OCI-LY7 (cell line): ENCODE results near the gene ARMH4. TPM values are rescaled to one million over a fixed set of nuclear protein-coding genes. Genes with fewer than 3 reads are reported as not detected.

ENCODE experiments used
- BruUV-seq: library from RNA; stranded (reverse); fragments of 400-500 nt; replicated peaks from 2 replicates; lab custom pipeline; 2021; lab: Mats Ljungman, UMichigan
- CTCF ChIA-PET: fragments of 300-600 bp; sonication (Branson Sonifier 250); formaldehyde crosslinking; loops from one replicate; lab custom pipeline; 2022; ENCODE audit warnings: antibody characterized with exemption; ENCODE audit not compliant: unreplicated experiment; lab: Charles Lee
- POLR2A ChIA-PET: fragments of 300-600 bp; sonication (Branson Sonifier 250); formaldehyde crosslinking; loops from one replicate; lab custom pipeline; 2022; ENCODE audit warnings: antibody characterized with exemption; lab: Charles Lee
- DNase-seq: peaks from one replicate; pipeline ENCODE4 v3.0.0-alpha.2; 2015; ENCODE audit warnings: low spot score
- H2AFZ ChIP-seq: fragments of 200-600 bp; sonication (generic), shearing (Covaris generic); 2 replicates; pipeline ENCODE4 v1.6.1; 2014; ENCODE audit warnings: mild to moderate bottlenecking, antibody characterized with exemption, low read length, moderate library complexity
- H3K27ac ChIP-seq: fragments of 200-600 bp; sonication (generic); 2 replicates; pipeline ENCODE4 v1.5.1; 2014; ENCODE audit warnings: mixed run types, low read depth, mild to moderate bottlenecking, moderate library complexity, low read length, inconsistent platforms; ENCODE audit not compliant: poor library complexity, severe bottlenecking
- H3K36me3 ChIP-seq: fragments of 200-600 bp; sonication (generic); 2 replicates; pipeline ENCODE4 v1.6.1; 2014; ENCODE audit warnings: mild to moderate bottlenecking, antibody characterized with exemption, low read length, moderate library complexity, mixed read lengths; ENCODE audit not compliant: insufficient read depth
- H3K4me1 ChIP-seq: fragments of 200-600 bp; sonication (generic); 2 replicates; pipeline ENCODE4 v1.5.1; 2014; ENCODE audit warnings: mild to moderate bottlenecking, low read length; ENCODE audit not compliant: insufficient read depth, poor library complexity, severe bottlenecking
- H3K4me2 ChIP-seq: fragments of 200-600 bp; sonication (generic); 2 replicates; pipeline ENCODE4 v1.6.1; 2014; ENCODE audit warnings: mild to moderate bottlenecking, low read length
- H3K4me3 ChIP-seq: fragments of 200-600 bp; sonication (generic); 2 replicates; pipeline ENCODE4 v1.5.1; 2014; ENCODE audit warnings: mild to moderate bottlenecking, low read depth, low read length; ENCODE audit not compliant: poor library complexity, severe bottlenecking
- H3K79me2 ChIP-seq: fragments of 200-600 bp; sonication (generic); 2 replicates; pipeline ENCODE4 v1.6.1; 2016; ENCODE audit warnings: low read depth, mild to moderate bottlenecking, low read length, moderate library complexity, mixed read lengths; ENCODE audit not compliant: insufficient read depth
- H3K9me2 ChIP-seq: fragments of 200-600 bp; sonication (generic); 2 replicates; pipeline ENCODE4 v1.6.1; 2016; ENCODE audit warnings: mild to moderate bottlenecking, low read length, mixed read lengths; ENCODE audit not compliant: insufficient read depth
- H3K9me3 ChIP-seq: fragments of 200-600 bp; sonication (generic); 2 replicates; pipeline ENCODE4 v1.6.1; 2014; ENCODE audit warnings: mild to moderate bottlenecking, mixed run types, low read length, mixed read lengths
- H4K20me1 ChIP-seq: fragments of 200-600 bp; sonication (generic); 2 replicates; pipeline ENCODE4 v1.6.1; 2014; ENCODE audit warnings: mild to moderate bottlenecking, antibody characterized with exemption, low read length, moderate library complexity, mixed read lengths; ENCODE audit not compliant: insufficient read depth
- CTCF ChIP-seq: fragments of 200-600 bp; sonication (generic); conservative IDR thresholded peaks from 2 replicates; pipeline ENCODE4 v1.5.1; 2014; ENCODE audit warnings: mild to moderate bottlenecking, antibody characterized with exemption, low read length, moderate library complexity, mixed read lengths
- EZH2phosphoT487 ChIP-seq: fragments of 200-600 bp; sonication (generic); IDR thresholded peaks from 2 replicates; pipeline ENCODE4 v1.6.1; 2018; ENCODE audit warnings: low read depth, borderline replicate concordance, mild to moderate bottlenecking, mixed run types, antibody characterized with exemption, low read length, moderate library complexity, mixed read lengths
- intact Hi-C: fragments of 100-400 bp; cut with micrococcal nuclease; formaldehyde crosslinking; loops from one replicate; pipeline ENCODE4 v1.10.0; 2022; ENCODE audit not compliant: unreplicated experiment
- total RNA-seq, 2 experiments: library from RNA; depleted of rRNA in 1 of 2; stranded (reverse); fragments of >200 nt in 1 of 2; shearing (Covaris generic) in 1 of 2; gene quantifications; 2 replicates each; pipeline ENCODE4 v1.2.3, GENCODE V29; 2014 to 2022

Gene ARMH4
- total RNA-seq, 2 experiments from 2014 or later = 0.25 TPM; not detected in 1

DNA sequence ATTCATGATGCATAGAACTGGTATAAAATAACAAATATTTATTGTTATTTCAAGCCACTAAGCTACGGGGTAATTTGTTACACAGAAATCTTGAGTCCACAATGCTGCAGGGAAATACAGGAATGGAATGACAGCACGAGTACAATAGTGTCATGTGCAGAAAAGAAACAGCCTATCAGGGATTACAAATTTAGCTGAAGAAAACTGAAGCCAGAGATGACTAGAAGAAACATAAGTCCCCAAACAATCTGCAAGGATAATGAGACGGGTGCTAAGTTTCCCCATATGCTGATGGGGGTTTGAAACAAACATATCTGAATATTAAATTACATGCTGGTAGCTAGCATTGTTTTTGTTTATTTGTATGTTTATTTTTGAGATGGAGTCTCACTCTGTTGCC lies 8.9 kb downstream of the ARMH4 start:
- Histone ChIP-seq H3K27ac (no peak overlapping the region), H3K9me3 (no peaks in the 10 kb centered on the region), H2AFZ (no peak overlapping the region), H3K9me2 (no peaks in the 10 kb centered on the region), H3K4me2 (no peak overlapping the region), H3K4me3 (no peak overlapping the region), H4K20me1 (no peaks in the 10 kb centered on the region), H3K79me2 (no peaks in the 10 kb centered on the region), H3K36me3 (no peaks in the 10 kb centered on the region), H3K4me1 (no peaks in the 10 kb centered on the region)
- intact Hi-C loops = no loop called here
- no TSS peak for BruUV-seq
- POLR2A ChIA-PET = interaction anchor here (0.6 kb wide), 1 partner anchor 48 kb away, joined by 3 read pairs; no protein-coding TSS in a partner anchor
- TF ChIP-seq EZH2phosphoT487 (no peak), CTCF (no peak)
- no peak for DNase-seq
- CTCF ChIA-PET = no interaction called here

DNA sequence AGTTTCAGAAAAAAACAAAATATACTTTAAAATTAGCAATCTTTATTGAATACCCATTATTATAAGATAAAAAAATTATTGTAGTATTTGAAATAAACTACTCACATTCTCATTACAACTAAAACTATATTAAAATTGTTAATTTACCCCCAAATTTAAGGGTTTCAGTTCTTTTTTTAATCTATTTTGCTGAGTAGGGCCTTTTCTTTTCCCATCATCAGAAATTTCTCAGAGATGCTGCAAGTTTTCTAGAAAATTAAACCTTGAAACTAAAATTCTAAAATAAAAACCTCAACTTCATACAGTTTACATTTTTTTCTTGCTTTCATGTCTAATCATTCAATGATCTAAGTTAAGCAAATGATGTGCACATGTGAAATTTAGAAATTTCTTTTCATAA lies 10.1 kb downstream of the ARMH4 start:
- Histone ChIP-seq H3K79me2 (no peaks in the 10 kb centered on the region), H4K20me1 (no peaks in the 10 kb centered on the region), H2AFZ (no peak overlapping the region), H3K27ac (no peak overlapping the region), H3K9me3 (no peaks in the 10 kb centered on the region), H3K4me2 (no peak overlapping the region), H3K4me1 (no peaks in the 10 kb centered on the region), H3K36me3 (no peaks in the 10 kb centered on the region), H3K4me3 (no peak overlapping the region), H3K9me2 (no peaks in the 10 kb centered on the region)
- POLR2A ChIA-PET = no interaction called here
- CTCF ChIA-PET = no interaction called here
- no TSS peak for BruUV-seq
- DNase-seq = no peak
- TF ChIP-seq EZH2phosphoT487 = no peak
- TF ChIP-seq CTCF = no peak
- intact Hi-C loops = no loop called here

DNA sequence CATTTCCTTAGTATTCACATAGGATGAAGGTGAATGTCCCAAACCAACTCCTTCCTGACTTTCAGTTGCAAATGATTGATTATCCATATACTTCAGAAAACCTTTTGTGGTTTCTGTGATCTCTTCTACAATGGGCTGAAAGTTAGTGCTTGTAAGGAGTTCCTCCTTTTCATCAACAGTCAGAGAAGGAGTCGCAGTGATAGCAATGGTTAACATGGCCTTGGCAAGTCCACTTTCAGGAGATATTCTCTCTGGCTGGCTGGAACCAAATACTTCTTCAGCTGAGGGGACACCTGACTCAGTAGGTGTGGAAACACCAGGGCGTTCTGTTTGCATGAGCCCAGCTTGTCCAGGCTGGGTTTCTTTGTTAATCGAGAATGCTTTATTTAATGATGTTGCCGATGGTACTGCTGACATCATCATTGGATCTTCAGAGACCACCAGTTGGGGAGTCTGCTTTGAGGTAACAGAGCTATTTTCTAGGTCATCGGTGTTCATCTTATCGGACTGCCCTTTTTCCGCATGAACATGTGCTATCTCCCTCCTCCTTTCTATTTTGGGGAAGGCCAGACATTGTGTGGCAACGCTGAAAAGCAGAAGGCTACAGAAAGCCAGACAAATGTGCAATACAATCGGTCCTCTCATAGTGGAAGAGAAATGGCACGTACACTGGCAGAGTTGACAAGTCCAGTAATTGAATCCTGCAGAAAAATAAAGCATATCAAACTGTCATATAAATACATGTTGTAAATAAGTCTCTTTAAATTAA lies 13.1 kb downstream of the ARMH4 start:
- no peak for TF ChIP-seq CTCF
- no peak for TF ChIP-seq EZH2phosphoT487
- no peak for DNase-seq
- intact Hi-C loops = no loop called here
- Histone ChIP-seq H3K9me3 (no peaks in the 10 kb centered on the region), H3K4me2 (no peak overlapping the region), H3K4me1 (no peaks in the 10 kb centered on the region), H4K20me1 (no peaks in the 10 kb centered on the region), H3K79me2 (no peaks in the 10 kb centered on the region), H2AFZ (no peak overlapping the region), H3K4me3 (no peak overlapping the region), H3K27ac (no peak overlapping the region), H3K9me2 (no peaks in the 10 kb centered on the region), H3K36me3 (no peaks in the 10 kb centered on the region)
- ChIA-PET CTCF (no interaction called here), POLR2A (no interaction called here)
- BruUV-seq = no TSS peak
